CD8-positive, alpha-beta memory T cell (primary cell): Measurements from ENCODE around the gene SPAG7. TPM values are rescaled to one million over a fixed set of nuclear protein-coding genes. Genes with fewer than 3 reads are reported as not detected.

Source experiments
- CTCF ChIA-PET: fragments of 350-600 bp; sonication (Branson Sonifier 250); formaldehyde crosslinking; loops from one replicate; lab custom pipeline; 2021; ENCODE audit warnings: antibody characterized with exemption; lab: Charles Lee
- POLR2A ChIA-PET: fragments of 350-600 bp; sonication (Branson Sonifier 250); formaldehyde crosslinking; loops from one replicate; lab custom pipeline; 2021; ENCODE audit warnings: antibody characterized with exemption; lab: Charles Lee
- DNase-seq, 5 donors: peaks; one replicate each; pipeline versions ENCODE4 v3.0.0 to v3.0.0-alpha.2; 2020 to 2022; ENCODE audit warnings: mixed read lengths in 1 of 5
- H3K27ac ChIP-seq: one replicate; pipeline ENCODE4 v1.7.0; 2013; ENCODE audit warnings: low read depth, mild to moderate bottlenecking, low read length, moderate library complexity
- H3K27me3 ChIP-seq: 2 replicates; pipeline ENCODE4 v1.7.0; 2013; ENCODE audit warnings: low read length, mild to moderate bottlenecking; ENCODE audit not compliant: insufficient read depth, poor library complexity, severe bottlenecking
- H3K36me3 ChIP-seq: 2 replicates; pipeline ENCODE4 v1.7.0; 2013; ENCODE audit warnings: mild to moderate bottlenecking, low read length, moderate library complexity; ENCODE audit not compliant: insufficient read depth
- H3K4me1 ChIP-seq: 2 replicates; pipeline ENCODE4 v1.7.0; 2013; ENCODE audit warnings: mild to moderate bottlenecking, low read length, moderate library complexity; ENCODE audit not compliant: insufficient read depth
- H3K4me3 ChIP-seq: 2 replicates; pipeline ENCODE4 v1.7.0; 2013; ENCODE audit warnings: mild to moderate bottlenecking, low read length
- H3K9me3 ChIP-seq: 2 replicates; pipeline ENCODE4 v1.7.0; 2013; ENCODE audit warnings: mild to moderate bottlenecking, low read length
- H3K27ac Mint-ChIP-seq, 8 donors: one replicate each; pipeline ENCODE4 v1.8.0; 2020 to 2021; ENCODE audit warnings: mixed read lengths in 8 of 8, mild to moderate bottlenecking in 6 of 8, inconsistent platforms in 3 of 8, moderate library complexity in 3 of 8
- H3K27me3 Mint-ChIP-seq, 2 donors: one replicate each; pipeline ENCODE4 v1.8.0; 2020 to 2021; ENCODE audit warnings: mixed read lengths in 2 of 2, mild to moderate bottlenecking in 1 of 2, moderate library complexity in 1 of 2
- H3K36me3 Mint-ChIP-seq, 3 donors: one replicate each; pipeline ENCODE4 v1.8.0; 2020 to 2021; ENCODE audit warnings: mixed read lengths in 3 of 3, inconsistent platforms in 1 of 3, mild to moderate bottlenecking in 1 of 3
- H3K4me1 Mint-ChIP-seq, 3 donors: one replicate each; pipeline ENCODE4 v1.8.0; 2020 to 2021; ENCODE audit warnings: mixed read lengths in 3 of 3, inconsistent platforms in 1 of 3, mild to moderate bottlenecking in 1 of 3
- H3K4me3 Mint-ChIP-seq, 7 donors: one replicate each; pipeline ENCODE4 v1.8.0; 2020 to 2021; ENCODE audit warnings: mixed read lengths in 7 of 7, mild to moderate bottlenecking in 6 of 7, moderate library complexity in 4 of 7, inconsistent platforms in 2 of 7
- H3K9me3 Mint-ChIP-seq, 5 donors: one replicate each; pipeline ENCODE4 v1.8.0; 2020 to 2022; ENCODE audit warnings: mixed read lengths in 5 of 5, mild to moderate bottlenecking in 3 of 5, moderate library complexity in 2 of 5, inconsistent platforms in 1 of 5
- polyA plus RNA-seq: library from polyadenylated mRNA; unstranded; fragments of 300-500 nt; fragmentation: Illumina TruSeq; gene quantifications from one replicate; pipeline ENCODE4 v1.2.3, GENCODE V29; 2021
- total RNA-seq, 2 experiments: library from RNA; stranded (reverse); gene quantifications; one replicate each; pipeline ENCODE4 v1.2.3, GENCODE V29; 2021

SPAG7 gene
- total and polyA plus RNA-seq, 3 experiments from 2014 or later = 63.4 to 112 (median 64.2) TPM

DNA sequence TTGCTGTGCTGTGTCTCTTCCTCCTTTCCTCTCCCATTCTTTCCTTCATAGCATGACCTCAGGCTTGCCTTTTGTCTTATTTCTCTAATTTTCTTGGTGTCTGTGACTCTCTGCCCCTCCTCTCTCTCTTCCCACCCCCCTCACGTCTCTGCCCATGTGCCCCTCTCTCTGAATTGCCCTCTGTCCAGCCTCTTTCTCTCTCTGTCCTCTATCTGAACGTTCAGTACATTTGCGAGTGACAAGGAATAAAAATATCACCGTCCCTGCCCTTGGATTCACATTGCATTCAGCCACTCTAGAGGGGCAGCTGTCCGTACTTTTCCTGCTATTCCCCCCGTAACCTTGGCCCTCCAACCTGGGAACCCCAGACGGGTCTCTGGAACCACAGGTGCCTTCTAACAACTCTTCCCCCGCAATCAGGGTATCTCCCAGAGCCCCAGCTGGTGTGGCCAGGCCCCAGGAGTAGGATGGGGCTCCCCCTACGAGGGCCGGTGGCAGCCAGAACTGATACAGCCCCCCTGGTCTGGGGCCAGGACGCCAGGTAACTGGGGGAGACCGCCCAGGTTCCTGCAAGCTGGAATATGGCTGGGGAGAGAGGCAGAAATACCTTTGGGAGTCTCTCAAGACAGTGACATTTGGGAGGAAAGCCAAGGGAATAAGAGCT, 31.9 kb upstream of the SPAG7 start:
- H3K9me3 Mint-ChIP-seq = no peaks in the 10 kb centered on the region
- H3K4me1 Mint-ChIP-seq = peaks cover 18 to 33% (median 26%) of the 10 kb centered on the region in 3 donors
- H3K27ac Mint-ChIP-seq = peak overlapping the region; percentile 2 to 81 (median 62)
- H3K27me3 ChIP-seq = no peaks in the 10 kb centered on the region
- peaks cover 21% of the 10 kb centered on the region for H3K4me1 ChIP-seq
- ChIA-PET CTCF (interaction anchor here (0.9 kb wide), 1 partner anchor 13 kb away, joined by 3 read pairs; no protein-coding TSS in a partner anchor), POLR2A (interaction anchor here (0.7 kb wide), 1 partner anchor 31 kb away, joined by 3 read pairs; no protein-coding TSS in a partner anchor)
- H3K27me3 Mint-ChIP-seq = no peaks in the 10 kb centered on the region
- peaks cover 15% of the 10 kb centered on the region for H3K36me3 ChIP-seq
- peak in 1 of 5 donors; percentile 10 for DNase-seq
- H3K9me3 ChIP-seq = no peaks in the 10 kb centered on the region
- H3K36me3 Mint-ChIP-seq = peaks cover 8 to 39% (median 9%) of the 10 kb centered on the region in 3 donors
- no peak overlapping the region for H3K4me3 ChIP-seq
- H3K27ac ChIP-seq = no peak overlapping the region
- peak overlapping the region; percentile 73 to 86 (median 83) for H3K4me3 Mint-ChIP-seq

DNA sequence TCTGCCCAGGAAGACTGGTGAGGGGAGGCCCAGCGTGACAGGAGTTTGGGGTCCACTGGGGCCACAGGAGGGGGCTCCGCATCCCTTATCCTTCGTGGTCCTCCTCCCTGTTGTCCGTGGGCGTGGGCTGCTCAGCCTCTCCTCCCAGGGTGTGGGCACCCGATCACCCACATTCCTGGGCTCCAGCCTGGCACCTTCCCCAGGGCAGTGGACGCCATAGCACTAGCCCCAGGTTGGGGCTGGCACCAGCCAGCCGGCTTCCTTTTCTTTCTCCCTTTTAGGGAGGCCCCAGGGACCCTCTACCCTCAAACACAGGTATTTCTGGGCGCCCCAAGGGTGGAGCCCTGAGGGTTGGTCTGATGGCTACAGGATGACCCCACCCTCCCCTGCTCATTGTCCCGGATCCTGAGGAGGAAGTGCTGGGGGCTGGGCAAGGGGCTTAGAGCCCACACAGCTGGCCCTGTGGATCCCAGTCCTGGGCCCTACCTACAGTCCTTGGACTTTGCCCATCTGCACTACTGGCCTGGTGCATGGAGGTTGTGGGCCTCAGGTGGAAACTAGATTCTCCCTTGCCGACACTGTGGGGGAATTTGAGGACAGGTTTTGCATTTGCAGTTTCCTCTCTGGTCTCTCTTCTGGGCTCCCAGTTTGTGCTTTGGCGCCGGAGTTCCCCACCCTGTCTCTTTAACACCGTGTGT, 31.3 kb upstream of the SPAG7 start:
- Histone ChIP-seq H3K27ac (peak overlapping the region; percentile 51), H3K9me3 (no peaks in the 10 kb centered on the region), H3K4me3 (peak overlapping the region; percentile 60), H3K4me1 (peaks cover 21% of the 10 kb centered on the region), H3K27me3 (no peaks in the 10 kb centered on the region), H3K36me3 (peaks cover 9% of the 10 kb centered on the region)
- Mint-ChIP-seq H3K36me3 (peaks cover 2 to 32% (median 2%) of the 10 kb centered on the region in 3 donors), H3K27me3 (no peaks in the 10 kb centered on the region), H3K4me1 (peaks cover 18 to 33% (median 26%) of the 10 kb centered on the region in 3 donors), H3K27ac (peak overlapping the region; percentile 2 to 92 (median 62)), H3K9me3 (no peaks in the 10 kb centered on the region), H3K4me3 (peak overlapping the region; percentile 73 to 86 (median 83))
- peak in 2 of 5 donors; percentile 11 to 45 for DNase-seq
- ChIA-PET POLR2A (interaction anchor here (2.2 to 2.6 kb wide), 2 partner anchors 12 to 31 kb away, joined by 18 to 20 read pairs; partner anchors contain the start of genes CAMTA2 and SPAG7), CTCF (interaction anchor here (1.1 to 1.4 kb wide), 4 partner anchors 12 to 59 kb away, joined by 3 to 5 read pairs (median 4); partner anchors contain the start of genes RNF167, SLC25A11 and SLC52A1)

DNA sequence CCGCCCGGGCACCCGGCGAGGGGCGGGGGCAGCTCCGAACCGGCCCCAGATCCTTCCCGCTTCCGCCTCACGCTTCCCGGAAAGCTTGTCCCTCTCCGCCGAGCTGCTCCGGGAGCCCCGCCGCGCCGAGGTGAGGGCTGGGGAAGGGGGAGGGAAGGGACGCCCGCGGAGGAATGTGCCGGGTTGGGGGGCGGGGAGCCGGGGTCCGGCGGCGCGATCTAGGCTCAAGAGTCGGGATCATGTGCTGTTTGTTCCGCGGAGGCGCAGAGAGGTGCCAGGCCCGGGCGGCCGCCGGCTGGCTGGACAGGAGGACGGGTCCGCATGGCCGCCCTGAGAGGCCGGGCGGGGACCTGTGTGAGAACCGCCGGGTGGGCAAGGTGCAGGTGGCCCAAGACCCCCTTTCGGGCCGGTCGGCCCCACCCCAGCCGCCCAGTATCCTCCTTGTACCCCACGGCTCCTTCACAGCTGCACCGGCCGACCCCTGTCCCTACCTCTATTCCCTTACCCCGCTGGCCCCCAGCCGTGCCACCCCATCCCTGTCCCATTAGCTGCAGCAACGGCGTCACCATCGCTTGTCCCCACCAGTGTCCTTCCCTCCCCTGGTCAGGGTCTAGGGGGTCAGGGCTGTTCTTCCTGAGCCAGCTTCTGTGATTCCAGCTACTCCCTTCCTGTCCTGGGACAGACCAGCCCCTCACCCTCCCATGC, 30.6 kb upstream of the SPAG7 start:
- H3K4me3 ChIP-seq = peak overlapping the region; percentile 60
- Mint-ChIP-seq H3K4me1 (peaks cover 18 to 33% (median 26%) of the 10 kb centered on the region in 3 donors), H3K27ac (peak overlapping the region in 2 of 8 donors; percentile 74 to 92), H3K27me3 (no peaks in the 10 kb centered on the region), H3K9me3 (no peaks in the 10 kb centered on the region), H3K36me3 (peaks cover 0 to 25% (median 0%) of the 10 kb centered on the region in 3 donors), H3K4me3 (peak overlapping the region; percentile 73 to 86 (median 83))
- no peaks in the 10 kb centered on the region for H3K27me3 ChIP-seq
- ChIA-PET POLR2A (interaction anchor here (0.6 to 2.6 kb wide), 6 partner anchors 11 to 81 kb away, joined by 3 to 20 read pairs (median 6); partner anchors contain the start of genes CAMTA2, PFN1 and SPAG7), CTCF (interaction anchor here (1.1 to 1.9 kb wide), 8 partner anchors 9 to 89 kb away, joined by 3 to 7 read pairs (median 4); partner anchors contain the start of genes RNF167, SLC25A11, SLC52A1 and SPAG7)
- H3K27ac ChIP-seq = peak overlapping the region; percentile 51
- DNase-seq = no peak
- no peaks in the 10 kb centered on the region for H3K9me3 ChIP-seq
- peaks cover 21% of the 10 kb centered on the region for H3K4me1 ChIP-seq
- peaks cover 4% of the 10 kb centered on the region for H3K36me3 ChIP-seq

DNA sequence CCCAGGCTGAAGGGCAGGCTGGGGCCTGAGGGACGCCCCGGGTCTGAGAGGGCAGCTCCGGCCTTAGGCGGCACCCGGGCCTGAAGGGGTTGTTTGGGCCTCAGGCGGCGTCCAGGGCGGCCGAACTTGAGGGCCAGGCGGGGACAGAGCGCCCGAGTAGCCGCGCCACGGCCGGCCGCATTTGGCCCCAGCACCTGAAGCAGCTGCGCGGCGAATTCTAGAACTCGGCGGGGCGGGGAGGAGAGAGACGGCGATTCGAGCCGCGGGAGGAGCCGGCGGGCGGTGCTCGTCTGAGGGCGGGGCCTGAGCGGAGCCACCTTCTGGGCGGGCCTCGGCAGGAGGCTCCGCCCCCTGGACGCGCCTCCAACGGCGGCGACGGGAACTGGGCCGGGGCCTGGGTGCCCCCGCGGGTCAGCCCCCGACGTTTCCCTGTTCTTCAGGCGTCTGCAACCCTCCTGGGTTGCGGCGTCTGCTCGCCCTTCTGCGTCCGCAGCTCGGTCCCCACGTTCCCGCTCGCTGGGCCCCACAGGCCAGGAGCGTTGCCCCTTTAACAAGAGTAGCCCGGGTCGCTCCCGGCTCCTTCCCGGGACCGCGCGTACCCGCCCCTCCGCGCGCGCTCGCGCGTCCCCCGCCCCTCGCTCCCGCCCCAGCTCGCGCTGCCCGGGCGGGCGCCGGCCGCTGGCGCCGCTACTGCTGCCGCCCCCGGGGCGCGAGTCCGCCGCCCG, 29.8 kb upstream of the SPAG7 start, which contains the start of the genes INCA1 and KIF1C:
TSS of gene INCA1 (minus strand) at position 221 of the 725 bp plus-strand sequence. CDS start 3,085 bp downstream, outside the sequence.
TSS of gene KIF1C (plus strand) at position 649 of the 725 bp plus-strand sequence. CDS start 2,297 bp downstream, outside the sequence.
- Histone ChIP-seq H3K27me3 (no peaks in the 10 kb centered on the region), H3K9me3 (no peaks in the 10 kb centered on the region), H3K27ac (peak within 1 kb of the TSS; percentile 51), H3K4me3 (peak within 1 kb of the TSS; percentile 61), H3K36me3 (peaks cover 4% of the 10 kb centered on the region), H3K4me1 (peaks cover 21% of the 10 kb centered on the region)
- no peaks in the 10 kb centered on the region for H3K27me3 Mint-ChIP-seq
- H3K36me3 Mint-ChIP-seq = peaks cover 0 to 18% (median 0%) of the 10 kb centered on the region in 3 donors
- POLR2A ChIA-PET = interaction anchor here (0.6 to 2.6 kb wide), 8 partner anchors 8 to 81 kb away, joined by 3 to 20 read pairs (median 6); partner anchors contain the start of genes CAMTA2, PFN1 and SPAG7
- H3K4me3 Mint-ChIP-seq = peak within 1 kb of the TSS; percentile 80 to 88 (median 84)
- peak; percentile 84 to 93 (median 91) for DNase-seq
- peaks cover 18 to 33% (median 26%) of the 10 kb centered on the region in 3 donors for H3K4me1 Mint-ChIP-seq
- H3K9me3 Mint-ChIP-seq = no peaks in the 10 kb centered on the region
- H3K27ac Mint-ChIP-seq = peak within 1 kb of the TSS; percentile 75 to 95 (median 87)
- CTCF ChIA-PET = interaction anchor here (1.0 to 1.9 kb wide), 11 partner anchors 8 to 95 kb away, joined by 3 to 7 read pairs (median 4); partner anchors contain the start of genes CHRNE, RNF167, SLC25A11 and SLC52A1

DNA sequence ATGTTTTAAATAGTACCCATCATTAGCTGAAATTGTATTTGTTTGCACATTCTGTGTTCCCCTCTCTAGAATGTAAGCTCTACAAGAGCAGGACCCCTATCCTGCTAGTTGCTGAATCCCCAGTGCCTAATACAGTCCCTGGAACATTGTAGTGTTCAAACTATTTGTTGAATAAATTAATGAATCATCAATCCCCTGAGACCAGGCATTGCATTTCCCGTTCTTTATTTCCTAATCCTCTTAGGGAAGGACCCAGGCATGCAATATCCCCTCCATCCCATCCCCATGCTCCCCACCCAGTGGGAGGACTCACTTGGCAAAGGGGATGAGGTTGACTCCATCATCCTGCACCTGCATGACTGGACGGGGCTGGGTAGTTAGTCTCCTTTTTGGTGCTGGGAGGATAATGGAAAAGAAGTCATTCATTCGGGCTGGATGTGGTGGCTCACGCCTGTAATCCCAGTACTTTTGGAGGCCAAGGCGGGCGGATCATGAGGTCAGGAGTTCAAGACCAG, 26.5 kb upstream of the SPAG7 start:
- no peaks in the 10 kb centered on the region for H3K9me3 Mint-ChIP-seq
- DNase-seq = no peak
- Histone ChIP-seq H3K27ac (no peak overlapping the region), H3K36me3 (no peaks in the 10 kb centered on the region), H3K9me3 (no peaks in the 10 kb centered on the region), H3K27me3 (no peaks in the 10 kb centered on the region), H3K4me1 (peaks cover 28% of the 10 kb centered on the region), H3K4me3 (no peak overlapping the region)
- POLR2A ChIA-PET = interaction anchor here (0.6 kb wide), 1 partner anchor 1294 kb away, joined by 4 read pairs; no protein-coding TSS in a partner anchor
- H3K4me3 Mint-ChIP-seq = peak overlapping the region in 1 of 7 donors; percentile 84
- no peak overlapping the region for H3K27ac Mint-ChIP-seq
- H3K4me1 Mint-ChIP-seq = peaks cover 17 to 31% (median 17%) of the 10 kb centered on the region in 3 donors
- peaks cover 0 to under 1% of the 10 kb centered on the region in 2 donors for H3K27me3 Mint-ChIP-seq
- H3K36me3 Mint-ChIP-seq = peaks cover 0 to 4% (median 0%) of the 10 kb centered on the region in 3 donors
- CTCF ChIA-PET = no interaction called here

DNA sequence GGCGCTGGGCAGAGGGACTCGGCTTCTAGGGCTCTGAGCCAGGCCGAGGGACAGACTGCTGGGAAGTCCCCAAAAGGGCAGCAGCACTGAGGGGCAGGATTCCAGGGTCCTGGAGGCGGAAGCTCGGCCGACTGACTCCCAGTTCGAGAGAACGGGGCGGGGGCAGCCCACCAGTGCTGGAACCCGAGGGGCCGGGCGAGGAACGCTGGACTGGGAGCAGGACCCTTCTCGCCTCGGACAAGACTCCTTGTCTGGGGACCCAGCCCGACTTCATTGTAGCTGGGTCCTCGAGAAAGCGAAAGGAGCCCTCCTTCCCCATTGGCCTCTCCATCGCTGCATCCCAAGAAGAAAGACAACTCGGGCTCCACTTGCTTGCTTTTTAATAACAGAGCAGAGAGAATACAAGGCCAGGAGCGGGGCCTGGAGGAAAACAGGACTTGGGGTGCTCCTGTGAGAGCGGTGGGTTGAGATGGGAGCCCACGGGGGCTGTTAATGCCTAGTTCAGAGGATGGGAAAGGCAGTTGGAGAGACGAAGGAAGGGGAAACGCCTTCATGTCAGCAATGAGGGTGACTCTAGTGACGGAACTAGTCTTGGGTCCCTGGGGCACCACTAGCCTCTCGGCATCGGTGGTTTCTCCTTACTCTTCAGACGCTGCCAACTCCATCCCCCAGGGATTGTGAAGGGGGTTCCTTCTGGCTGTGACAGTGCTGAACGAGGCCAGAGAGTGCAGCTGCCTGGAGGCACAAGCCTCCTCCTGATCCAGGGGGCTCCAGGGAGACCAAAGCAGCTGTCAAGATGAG, 20.4 kb upstream of the SPAG7 start:
- peak overlapping the region; percentile 91 to 96 (median 93) for H3K4me3 Mint-ChIP-seq
- peak overlapping the region; percentile 87 to 98 (median 95) for H3K27ac Mint-ChIP-seq
- ChIA-PET POLR2A (interaction anchor here (0.6 to 2.6 kb wide), 6 partner anchors 10 to 75 kb away, joined by 3 to 20 read pairs (median 5); partner anchors contain the start of genes INCA1, KIF1C, PFN1 and RNF167), CTCF (interaction anchor here (0.7 to 4.1 kb wide), 14 partner anchors 7 to 278 kb away, joined by 3 to 19 read pairs (median 4); partner anchors contain the start of genes RNF167, SLC25A11 and SPAG7)
- H3K27me3 Mint-ChIP-seq = peaks cover 0 to 1% of the 10 kb centered on the region in 2 donors
- DNase-seq = peak in 1 of 5 donors; percentile 10
- H3K4me1 Mint-ChIP-seq = peaks cover 29 to 46% (median 42%) of the 10 kb centered on the region in 3 donors
- Histone ChIP-seq H3K4me1 (peaks cover 33% of the 10 kb centered on the region), H3K4me3 (peak overlapping the region; percentile 94), H3K27ac (peak overlapping the region; percentile 88), H3K27me3 (no peaks in the 10 kb centered on the region), H3K9me3 (no peaks in the 10 kb centered on the region), H3K36me3 (no peaks in the 10 kb centered on the region)
- H3K36me3 Mint-ChIP-seq = peaks cover 0 to 24% (median 8%) of the 10 kb centered on the region in 3 donors
- no peaks in the 10 kb centered on the region for H3K9me3 Mint-ChIP-seq
